Right renal pelvis (tissue), 4 donors: ENCODE measurements around the gene FOSL2. TPM values are rescaled to one million over a fixed set of nuclear protein-coding genes. Genes with fewer than 3 reads are reported as not detected.

Experiments
- DNase-seq, 4 donors: peaks; one replicate each; pipeline ENCODE4 v3.0.0-alpha.2; 2013; ENCODE audit warnings: low read depth in 4 of 4, low spot score in 3 of 4, missing footprints in 1 of 4
- polyA plus RNA-seq, 4 donors: library from polyadenylated mRNA; unstranded; fragments of 120-200 nt; gene quantifications; one replicate each; pipeline ENCODE4 v1.2.1, GENCODE V29; 2013; ENCODE audit not compliant: insufficient read length in 4 of 4

The FOSL2 gene
- polyA plus RNA-seq, 4 donors = 24.0 to 38.5 (median 29.4) TPM

GRCh38 chr2:28356095-28356911 lies 36.4 kb upstream of the FOSL2 start:
- DNase-seq = peak in 1 of 4 donors; percentile 44

- DNase-seq = no peak
Observed at GRCh38 chr2:28357055-28357454, 35.6 kb upstream of the FOSL2 start.

- no peak for DNase-seq
Observed at GRCh38 chr2:28357948-28358667, 34.5 kb upstream of the FOSL2 start.

- no peak for DNase-seq
Observed at GRCh38 chr2:28358668-28359201, 33.9 kb upstream of the FOSL2 start.

GRCh38 chr2:28359222-28360057 lies 33.2 kb upstream of the FOSL2 start:
- DNase-seq = no peak

GRCh38 chr2:28360058-28360717 lies 32.5 kb upstream of the FOSL2 start:
- DNase-seq = no peak

GRCh38 chr2:28360718-28361293 lies 31.9 kb upstream of the FOSL2 start:
- no peak for DNase-seq

- DNase-seq = no peak
Observed at GRCh38 chr2:28361991-28362710, 30.5 kb upstream of the FOSL2 start.

GRCh38 chr2:28362991-28363521 lies 29.6 kb upstream of the FOSL2 start:
- DNase-seq = no peak

- DNase-seq = no peak
Observed at GRCh38 chr2:28363686-28364280, 28.9 kb upstream of the FOSL2 start.

GRCh38 chr2:28364610-28365009 lies 28.0 kb upstream of the FOSL2 start:
- no peak for DNase-seq

- DNase-seq = no peak
Observed at GRCh38 chr2:28365158-28365557, 27.5 kb upstream of the FOSL2 start.

- DNase-seq = no peak
Observed at GRCh38 chr2:28366149-28366495, 26.5 kb upstream of the FOSL2 start.

- no peak for DNase-seq
Observed at GRCh38 chr2:28366496-28367282, 26.0 kb upstream of the FOSL2 start.

GRCh38 chr2:28367667-28368356 lies 24.8 kb upstream of the FOSL2 start:
- no peak for DNase-seq

- no peak for DNase-seq
Observed at GRCh38 chr2:28368357-28368798, 24.3 kb upstream of the FOSL2 start.

- DNase-seq = no peak
Observed at GRCh38 chr2:28369358-28369757, 23.3 kb upstream of the FOSL2 start.
